SU-DHL-6 (cell line): ENCODE results near the gene AGTR1.

Source experiments
- H2AFZ ChIP-seq: fragments of 200-600 bp; sonication (generic); 2 replicates; pipeline ENCODE4 v1.6.1; 2014; ENCODE audit warnings: low read depth, mild to moderate bottlenecking, moderate library complexity, mixed read lengths, antibody characterized with exemption, low read length; ENCODE audit not compliant: severe bottlenecking
- H3F3A ChIP-seq: fragments of 200-600 bp; shearing (Covaris generic); 2 replicates; pipeline ENCODE4 v1.6.0; 2016; ENCODE audit warnings: antibody characterized with exemption, mild to moderate bottlenecking; ENCODE audit not compliant: insufficient read depth
- H3K27ac ChIP-seq: fragments of 200-600 bp; sonication (generic); 2 replicates; pipeline ENCODE4 v1.5.1; 2016; ENCODE audit warnings: low read depth, mild to moderate bottlenecking, low read length, moderate library complexity, mixed read lengths
- H3K27me3 ChIP-seq: fragments of 200-600 bp; sonication (generic), shearing (Covaris generic); 2 replicates; pipeline ENCODE4 v1.6.0; 2014; ENCODE audit warnings: mild to moderate bottlenecking, low read length
- H3K36me3 ChIP-seq: fragments of 200-600 bp; sonication (generic); 2 replicates; pipeline ENCODE4 v1.6.1; 2014; ENCODE audit warnings: mild to moderate bottlenecking, low read length, mixed read lengths
- H3K4me2 ChIP-seq: fragments of 300-600, 200-600 bp; shearing (Covaris generic), sonication (generic); 2 replicates; pipeline ENCODE4 v1.6.0; 2014; ENCODE audit warnings: low read length, low read depth, mild to moderate bottlenecking; ENCODE audit not compliant: poor library complexity, severe bottlenecking
- H3K4me3 ChIP-seq: fragments of 200-600 bp; sonication (generic); 2 replicates; pipeline ENCODE4 v1.5.1; 2014; ENCODE audit warnings: antibody characterized with exemption, low read length, mild to moderate bottlenecking, mixed read lengths; ENCODE audit not compliant: insufficient read depth, poor library complexity, severe bottlenecking
- H3K79me2 ChIP-seq: fragments of 200-600 bp; sonication (generic); 2 replicates; pipeline ENCODE4 v1.6.1; 2014; ENCODE audit warnings: mild to moderate bottlenecking, low read length, moderate library complexity; ENCODE audit not compliant: insufficient read depth
- H3K9ac ChIP-seq: fragments of 200-600 bp; sonication (generic); 2 replicates; pipeline ENCODE4 v1.7.0; 2014; ENCODE audit warnings: mild to moderate bottlenecking, low read length
- H3K9me2 ChIP-seq: fragments of 200-600 bp; sonication (generic); replicated peaks from 2 replicates; pipeline ENCODE4 v1.6.1; 2014; ENCODE audit warnings: low read length; ENCODE audit not compliant: insufficient read depth
- H3K9me3 ChIP-seq: fragments of 200-600 bp; sonication (generic); 2 replicates; pipeline ENCODE4 v1.6.1; 2014; ENCODE audit warnings: low read length, mixed read lengths; ENCODE audit not compliant: insufficient read depth
- H4K20me1 ChIP-seq: fragments of 200-600 bp; sonication (generic); 2 replicates; pipeline ENCODE4 v1.6.1; 2014; ENCODE audit warnings: low read depth, mild to moderate bottlenecking, antibody characterized with exemption, low read length, moderate library complexity, mixed read lengths
- EZH2phosphoT487 ChIP-seq: fragments of 200-600 bp; sonication (generic), shearing (Covaris generic); conservative IDR thresholded peaks from 2 replicates; pipeline ENCODE4 v1.6.1; 2018; ENCODE audit warnings: mild to moderate bottlenecking, antibody characterized with exemption, low read length, moderate library complexity, mixed read lengths
- TF ChIP-seq, protein P1 (sequence below): fragments of 200-600 bp; sonication (generic); IDR thresholded peaks from one replicate; pipeline ENCODE4 v1.5.1; 2017; ENCODE audit warnings: antibody characterized with exemption, mild to moderate bottlenecking, low read length, moderate library complexity; ENCODE audit not compliant: insufficient read depth, poor library complexity, severe bottlenecking

Gene AGTR1

GRCh38 chr3:148680289-148680688 lies 17.4 kb upstream of the AGTR1 start:
- Histone ChIP-seq H3K4me2 (no peak overlapping the region), H3K4me3 (no peak overlapping the region), H3K27ac (no peak overlapping the region), H3K9me2 (no peaks in the 10 kb centered on the region), H3K36me3 (no peaks in the 10 kb centered on the region), H3K9me3 (no peaks in the 10 kb centered on the region), H4K20me1 (no peaks in the 10 kb centered on the region), H3K9ac (no peak overlapping the region), H2AFZ (no peak overlapping the region), H3K27me3 (no peaks in the 10 kb centered on the region), H3K79me2 (no peaks in the 10 kb centered on the region), H3F3A (no peaks in the 10 kb centered on the region)
- TF ChIP-seq EZH2phosphoT487 = no peak
- TF ChIP-seq, protein P1, sequence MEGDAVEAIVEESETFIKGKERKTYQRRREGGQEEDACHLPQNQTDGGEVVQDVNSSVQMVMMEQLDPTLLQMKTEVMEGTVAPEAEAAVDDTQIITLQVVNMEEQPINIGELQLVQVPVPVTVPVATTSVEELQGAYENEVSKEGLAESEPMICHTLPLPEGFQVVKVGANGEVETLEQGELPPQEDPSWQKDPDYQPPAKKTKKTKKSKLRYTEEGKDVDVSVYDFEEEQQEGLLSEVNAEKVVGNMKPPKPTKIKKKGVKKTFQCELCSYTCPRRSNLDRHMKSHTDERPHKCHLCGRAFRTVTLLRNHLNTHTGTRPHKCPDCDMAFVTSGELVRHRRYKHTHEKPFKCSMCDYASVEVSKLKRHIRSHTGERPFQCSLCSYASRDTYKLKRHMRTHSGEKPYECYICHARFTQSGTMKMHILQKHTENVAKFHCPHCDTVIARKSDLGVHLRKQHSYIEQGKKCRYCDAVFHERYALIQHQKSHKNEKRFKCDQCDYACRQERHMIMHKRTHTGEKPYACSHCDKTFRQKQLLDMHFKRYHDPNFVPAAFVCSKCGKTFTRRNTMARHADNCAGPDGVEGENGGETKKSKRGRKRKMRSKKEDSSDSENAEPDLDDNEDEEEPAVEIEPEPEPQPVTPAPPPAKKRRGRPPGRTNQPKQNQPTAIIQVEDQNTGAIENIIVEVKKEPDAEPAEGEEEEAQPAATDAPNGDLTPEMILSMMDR = no peak

DNA sequence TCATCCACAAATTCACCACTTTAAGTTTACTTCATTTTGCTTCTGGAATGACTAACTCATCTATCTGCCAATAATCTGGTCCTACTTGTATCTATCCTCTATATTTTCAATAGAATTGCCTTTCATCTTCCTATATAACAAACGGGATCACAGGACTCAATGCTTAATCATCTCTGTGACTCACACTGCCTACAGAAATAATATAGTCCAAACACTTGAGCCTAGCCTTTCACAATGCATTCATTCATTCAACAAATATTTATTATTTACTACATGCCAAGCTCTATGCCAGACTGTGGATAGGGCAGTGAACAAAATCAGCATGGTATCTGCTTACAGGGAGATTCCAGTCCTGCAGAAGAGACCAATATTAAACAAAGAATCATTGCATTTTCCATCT lies 16.6 kb upstream of the AGTR1 start:
- Histone ChIP-seq H3K79me2 (no peaks in the 10 kb centered on the region), H3K27me3 (no peaks in the 10 kb centered on the region), H3K9me2 (no peaks in the 10 kb centered on the region), H3K4me2 (no peak overlapping the region), H3K4me3 (no peak overlapping the region), H3K9ac (no peak overlapping the region), H3F3A (no peaks in the 10 kb centered on the region), H3K27ac (no peak overlapping the region), H4K20me1 (no peaks in the 10 kb centered on the region), H2AFZ (no peak overlapping the region), H3K36me3 (no peaks in the 10 kb centered on the region), H3K9me3 (no peaks in the 10 kb centered on the region)
- TF ChIP-seq, protein P1 = no peak
- TF ChIP-seq EZH2phosphoT487 = no peak

- Histone ChIP-seq H3K36me3 (no peaks in the 10 kb centered on the region), H2AFZ (no peak overlapping the region), H3K27me3 (no peaks in the 10 kb centered on the region), H3K79me2 (no peaks in the 10 kb centered on the region), H3K9me3 (no peaks in the 10 kb centered on the region), H3K9ac (no peak overlapping the region), H3F3A (no peaks in the 10 kb centered on the region), H3K27ac (no peak overlapping the region), H3K4me2 (no peak overlapping the region), H3K4me3 (no peak overlapping the region), H3K9me2 (no peaks in the 10 kb centered on the region), H4K20me1 (no peaks in the 10 kb centered on the region)
- TF ChIP-seq, protein P1 = no peak
- TF ChIP-seq EZH2phosphoT487 = no peak
Observed at GRCh38 chr3:148682997-148683396, 14.7 kb upstream of the AGTR1 start.
